WTC11 (cell line): ENCODE results near the gene SMIM44. TPM values are rescaled to one million over a fixed set of nuclear protein-coding genes. Genes with fewer than 3 reads are reported as not detected.
"Not testable (repeated sequence)": the region's sequence is repeated elsewhere in the genome, so short reads cannot be mapped to it uniquely, and the experiment has no call there.

ENCODE experiments used
- ATAC-seq: fragments of 200-7000 bp; cut with Tn5 transposase; 2 replicates; pipeline ENCODE4 v1.10.0; 2021; ENCODE audit warnings: mild to moderate bottlenecking, moderate library complexity
- CTCF ChIA-PET: fragments of 300-600 bp; sonication (Branson Sonifier 250); formaldehyde crosslinking; loops from one replicate; lab custom pipeline; 2021; ENCODE audit warnings: antibody characterized with exemption; lab: Charles Lee
- POLR2A ChIA-PET: fragments of 350-600 bp; sonication (Branson Sonifier 250); formaldehyde crosslinking; loops from one replicate; lab custom pipeline; 2021; ENCODE audit warnings: antibody characterized with exemption; lab: Charles Lee
- DNase-seq: peaks from one replicate; pipeline ENCODE4 v3.0.0; 2021; ENCODE audit warnings: low spot score
- H3K27ac Mint-ChIP-seq: 2 replicates; pipeline ENCODE4 v1.8.0; 2021; ENCODE audit warnings: mixed read lengths
- H3K27me3 Mint-ChIP-seq: 2 replicates; pipeline ENCODE4 v1.8.0; 2021; ENCODE audit warnings: low read depth, mild to moderate bottlenecking, moderate library complexity, mixed read lengths
- H3K36me3 Mint-ChIP-seq: 2 replicates; pipeline ENCODE4 v1.8.0; 2021; ENCODE audit warnings: mixed read lengths
- H3K4me1 Mint-ChIP-seq: 2 replicates; pipeline ENCODE4 v1.8.0; 2022; ENCODE audit warnings: mixed read lengths
- H3K4me3 Mint-ChIP-seq: 2 replicates; pipeline ENCODE4 v1.8.0; 2021; ENCODE audit warnings: mild to moderate bottlenecking, moderate library complexity, mixed read lengths
- H3K9me3 Mint-ChIP-seq: 2 replicates; pipeline ENCODE4 v1.8.0; 2021; ENCODE audit warnings: mixed read lengths
- ATF6 ChIP-seq: sonication (generic); formaldehyde crosslinking; IDR thresholded peaks from 2 replicates; pipeline ENCODE4 v1.8.1; 2023; ENCODE audit warnings: mild to moderate bottlenecking, missing genetic modification reagents
- CBFB ChIP-seq: sonication (generic); formaldehyde crosslinking; IDR thresholded peaks from 2 replicates; pipeline ENCODE4 v1.8.1; 2022; ENCODE audit warnings: mild to moderate bottlenecking, low read depth, missing genetic modification reagents
- CDX4 ChIP-seq: fragments of 250-450 bp; sonication (Bioruptor Pico); IDR thresholded peaks from 2 replicates; pipeline ENCODE4 v1.9.0; 2021; ENCODE audit warnings: moderate library complexity, mild to moderate bottlenecking, inconsistent platforms, borderline replicate concordance
- ELF4 ChIP-seq: sonication (generic); formaldehyde crosslinking; IDR thresholded peaks from 2 replicates; pipeline ENCODE4 v1.8.1; 2022; ENCODE audit warnings: low read depth, mild to moderate bottlenecking, moderate library complexity, missing genetic modification reagents
- FOXJ3 ChIP-seq: sonication (generic); formaldehyde crosslinking; IDR thresholded peaks from 2 replicates; pipeline ENCODE4 v1.9.0; 2021; ENCODE audit warnings: missing genetic modification reagents, mild to moderate bottlenecking, borderline replicate concordance
- FOXK1 ChIP-seq: sonication (generic); formaldehyde crosslinking; IDR thresholded peaks from 2 replicates; pipeline ENCODE4 v1.8.0; 2022; ENCODE audit warnings: mild to moderate bottlenecking, moderate library complexity, missing genetic modification reagents
- FOXP1 ChIP-seq: sonication (generic); formaldehyde crosslinking; IDR thresholded peaks from 2 replicates; pipeline ENCODE4 v1.8.0; 2022; ENCODE audit warnings: missing genetic modification reagents, mild to moderate bottlenecking, moderate library complexity, borderline replicate concordance
- IRF1 ChIP-seq: sonication (generic); formaldehyde crosslinking; IDR thresholded peaks from 2 replicates; pipeline ENCODE4 v1.8.0; 2023; ENCODE audit warnings: missing genetic modification reagents
- JAZF1 ChIP-seq: fragments of 250-450 bp; sonication (Bioruptor Pico); IDR thresholded peaks from 2 replicates; pipeline ENCODE4 v1.9.0; 2021; ENCODE audit warnings: moderate library complexity, mild to moderate bottlenecking, inconsistent platforms
- MLX ChIP-seq: sonication (generic); formaldehyde crosslinking; IDR thresholded peaks from 2 replicates; pipeline ENCODE4 v1.8.1; 2023; ENCODE audit warnings: mild to moderate bottlenecking, missing genetic modification reagents, moderate library complexity
- NR3C1 ChIP-seq: sonication (generic); formaldehyde crosslinking; conservative IDR thresholded peaks from 2 replicates; pipeline ENCODE4 v1.8.1; 2023; ENCODE audit warnings: low read depth, mild to moderate bottlenecking, missing genetic modification reagents
- TEAD1 ChIP-seq: sonication (generic); formaldehyde crosslinking; IDR thresholded peaks from 2 replicates; pipeline ENCODE4 v1.8.0; 2022; ENCODE audit warnings: mild to moderate bottlenecking, missing genetic modification reagents
- ZNF121 ChIP-seq: sonication (generic); formaldehyde crosslinking; IDR thresholded peaks from 2 replicates; pipeline ENCODE4 v1.8.0; 2023; ENCODE audit warnings: missing genetic modification reagents
- ZNF396 ChIP-seq: fragments of 250-450 bp; sonication (Bioruptor Pico); IDR thresholded peaks from 2 replicates; pipeline ENCODE4 v1.8.0; 2021; ENCODE audit warnings: mild to moderate bottlenecking, moderate library complexity, borderline replicate concordance
- ZNF425 ChIP-seq: fragments of 250-450 bp; sonication (Bioruptor Pico); conservative IDR thresholded peaks from 2 replicates; pipeline ENCODE4 v1.9.0; 2021; ENCODE audit warnings: mild to moderate bottlenecking
- ZSCAN18 ChIP-seq: fragments of 250-450 bp; sonication (Bioruptor Pico); IDR thresholded peaks from 2 replicates; pipeline ENCODE4 v2.1.2; 2022; ENCODE audit warnings: mild to moderate bottlenecking, moderate library complexity
- total RNA-seq: library from RNA; stranded (reverse); gene quantifications from 3 replicates; pipeline ENCODE4 v1.2.3, GENCODE V29; 2021

SMIM44 gene
- total RNA-seq, 1 experiment from 2014 or later = not detected

GRCh38 chr19:3530389-3530788 is 47.1 kb upstream of the SMIM44 start:
- CTCF ChIA-PET = no interaction called here
- H3K27ac Mint-ChIP-seq = no peak overlapping the region
- H3K4me1 Mint-ChIP-seq = no peaks in the 10 kb centered on the region
- TF ChIP-seq JAZF1 (CRISPR knock-in tag) (no peak), FOXK1 (CRISPR knock-in tag) (no peak), ZSCAN18 (CRISPR knock-in tag) (no peak)
- TF ChIP-seq, all 79 proteins: peak for 0
- H3K4me3 Mint-ChIP-seq = no peak overlapping the region
- POLR2A ChIA-PET = no interaction called here
- ATAC-seq = no peak
- no peak for DNase-seq
- no peaks in the 10 kb centered on the region for H3K27me3 Mint-ChIP-seq
- H3K9me3 Mint-ChIP-seq = no peaks in the 10 kb centered on the region
- peaks cover 30% of the 10 kb centered on the region for H3K36me3 Mint-ChIP-seq

- H3K27ac Mint-ChIP-seq, POLR2A ChIA-PET, H3K27me3 Mint-ChIP-seq, H3K4me1 Mint-ChIP-seq, H3K9me3 Mint-ChIP-seq, H3K4me3 Mint-ChIP-seq, ATAC-seq, DNase-seq, CTCF ChIA-PET: not testable (repeated sequence)
- H3K36me3 Mint-ChIP-seq = peaks cover 21% of the 10 kb centered on the region
These were observed 46.1 kb upstream of the SMIM44 start for GRCh38 chr19:3529299-3529698.

GRCh38 chr19:3528539-3529211 is 45.4 kb upstream of the SMIM44 start:
- Mint-ChIP-seq H3K4me1 (no peaks in the 10 kb centered on the region), H3K27me3 (no peaks in the 10 kb centered on the region), H3K36me3 (peaks cover 22% of the 10 kb centered on the region), H3K4me3 (no peak overlapping the region), H3K9me3 (no peaks in the 10 kb centered on the region), H3K27ac (no peak overlapping the region)
- no peak for TF ChIP-seq FOXJ3 (CRISPR knock-in tag)
- POLR2A ChIA-PET = interaction anchor here (0.6 kb wide), 1 partner anchor 352 kb away, joined by 3 read pairs; no protein-coding TSS in a partner anchor
- CTCF ChIA-PET = no interaction called here
- no peak for DNase-seq
- ATAC-seq = no peak

- ATAC-seq (no peak), DNase-seq (no peak)
- Mint-ChIP-seq H3K36me3 (peaks cover 16% of the 10 kb centered on the region), H3K9me3 (no peaks in the 10 kb centered on the region), H3K4me1 (no peaks in the 10 kb centered on the region), H3K27me3 (no peaks in the 10 kb centered on the region), H3K4me3 (no peak overlapping the region), H3K27ac (no peak overlapping the region)
- ChIA-PET CTCF (interaction anchor here (2.2 to 2.3 kb wide), 2 partner anchors 11 to 17 kb away, joined by 13 to 31 read pairs; no protein-coding TSS in a partner anchor), POLR2A (interaction anchor here (0.6 kb wide), 1 partner anchor 353 kb away, joined by 3 read pairs; no protein-coding TSS in a partner anchor)
- TF ChIP-seq ZNF121 (no peak), FOXP1 (CRISPR knock-in tag) (no peak), TEAD1 (CRISPR knock-in tag) (no peak), ATF6 (CRISPR knock-in tag) (no peak), IRF1 (CRISPR knock-in tag) (no peak), ZNF425 (CRISPR knock-in tag) (no peak), ZNF396 (CRISPR knock-in tag) (no peak), CBFB (CRISPR knock-in tag) (no peak), CDX4 (no peak), NR3C1 (no peak), MLX (CRISPR knock-in tag) (no peak), ELF4 (CRISPR knock-in tag) (no peak)
These were observed 44.8 kb upstream of the SMIM44 start for GRCh38 chr19:3528080-3528479.
